K562 (cell line): Measurements from ENCODE around the gene GP1BA. TPM values are rescaled to one million over a fixed set of nuclear protein-coding genes. Genes with fewer than 3 reads are reported as not detected.
A peak's percentile ranks its signal among the peaks of the same experiment; 100 is the strongest.

Source experiments
- ATAC-seq: fragments of 200-7000 bp; cut with Tn5 transposase; 3 replicates; pipeline ENCODE4 v1.9.1; 2020; ENCODE audit warnings: moderate library complexity
- BruUV-seq: library from RNA; stranded (reverse); fragments of 400-500 nt; replicated peaks from 2 replicates; lab custom pipeline; 2021; lab: Mats Ljungman, UMichigan
- CTCF ChIA-PET: fragments of 300-600 bp; formaldehyde crosslinking; extraction: SDS; loops from one replicate; lab custom pipeline; 2021; ENCODE audit warnings: low intra/inter-chr PET ratio; lab: Yijun Ruan, JAX
- POLR2A ChIA-PET: fragments of 300-600, 350-650 bp; sonication (Branson Sonifier 250); formaldehyde crosslinking; extraction: SDS; loops from one replicate; lab custom pipeline; 2021; ENCODE audit warnings: antibody characterized with exemption, inconsistent platforms; lab: Yijun Ruan, JAX
- DNase-seq, 4 experiments: peaks; one replicate each; pipeline versions ENCODE4 v3.0.0 to v3.0.0-alpha.2; 2011 to 2018; ENCODE audit warnings: low spot score in 3 of 4, mixed read lengths in 3 of 4; ENCODE audit errors: extremely low read depth in 1 of 4
- FAIRE-seq: peaks from 2 replicates; lab custom pipeline; 2011; peaks lifted over from hg19 to GRCh38; lab: Jason Lieb, UNC
- H2AFZ ChIP-seq: 2 replicates; pipeline ENCODE4 v1.6.0; 2011; ENCODE audit warnings: low read depth, low read length, control low read depth, inconsistent platforms
- H3K27ac ChIP-seq: fragments of 200-600 bp; 3 replicates; pipeline ENCODE4 v1.8.0; 2011; ENCODE audit warnings: low read depth, mild to moderate bottlenecking, control low read depth, inconsistent platforms, low read length, moderate library complexity, mixed read lengths; ENCODE audit errors: extremely low read depth
- H3K27me3 ChIP-seq, 2 experiments: fragments of 300-600 bp in 1 of 2; 2 replicates in 1 of 2; 3 replicates in 1 of 2; pipeline versions ENCODE4 v1.6.0 to v1.8.0; 2011; ENCODE audit warnings: inconsistent platforms in 2 of 2, low read length in 2 of 2, mild to moderate bottlenecking in 1 of 2, mixed read lengths in 1 of 2, moderate library complexity in 1 of 2; ENCODE audit not compliant: control insufficient read depth in 2 of 2, insufficient read depth in 2 of 2
- H3K36me3 ChIP-seq: fragments of 300-600 bp; 3 replicates; pipeline ENCODE4 v1.8.0; 2011; ENCODE audit warnings: mild to moderate bottlenecking, low read length, inconsistent platforms; ENCODE audit not compliant: control insufficient read depth, insufficient read depth
- H3K4me1 ChIP-seq, 2 experiments: fragments of 200-600 bp in 1 of 2; replicated peaks in 1 of 2; 2 replicates in 1 of 2; 3 replicates in 1 of 2; pipeline versions ENCODE4 v1.5.1 to v1.8.0; 2011; ENCODE audit warnings: inconsistent platforms in 2 of 2, low read length in 2 of 2, mild to moderate bottlenecking in 1 of 2, mixed read lengths in 1 of 2, moderate library complexity in 1 of 2; ENCODE audit not compliant: control insufficient read depth in 2 of 2, insufficient read depth in 2 of 2
- H3K4me2 ChIP-seq: 2 replicates; pipeline ENCODE4 v1.6.1; 2011; ENCODE audit warnings: low read length, control low read depth, inconsistent platforms, mixed read lengths; ENCODE audit not compliant: insufficient read depth
- H3K4me3 ChIP-seq: fragments of 200-600 bp; sonication (generic), shearing (Covaris generic); 2 replicates; pipeline ENCODE4 v1.5.1; 2016; ENCODE audit warnings: control low read depth, inconsistent platforms
- H3K79me2 ChIP-seq: fragments of 200-600 bp; 3 replicates; pipeline ENCODE4 v1.8.0; 2011; ENCODE audit warnings: low read length, inconsistent platforms; ENCODE audit not compliant: control insufficient read depth, insufficient read depth
- H3K9ac ChIP-seq, 2 experiments: 2 replicates each; pipeline versions ENCODE4 v1.6.0 to v1.6.1; 2011; ENCODE audit warnings: low read depth in 2 of 2, low read length in 2 of 2, control low read depth in 1 of 2, inconsistent platforms in 1 of 2, mild to moderate bottlenecking in 1 of 2, mixed read lengths in 1 of 2; ENCODE audit not compliant: insufficient read depth in 1 of 2
- H3K9me1 ChIP-seq: one replicate; pipeline ENCODE4 v1.6.0; 2011; ENCODE audit warnings: inconsistent platforms, mild to moderate bottlenecking, low read length, moderate library complexity; ENCODE audit not compliant: control insufficient read depth, insufficient read depth
- H3K9me3 ChIP-seq: replicated peaks from 2 replicates; pipeline ENCODE4 v1.5.1; 2011; ENCODE audit warnings: low read depth, low read length, inconsistent platforms; ENCODE audit not compliant: control insufficient read depth, insufficient read depth
- H4K20me1 ChIP-seq: replicated peaks from 2 replicates; pipeline ENCODE4 v1.6.1; 2011; ENCODE audit warnings: low read length, inconsistent platforms, mixed read lengths; ENCODE audit not compliant: control insufficient read depth, insufficient read depth
- BHLHE40 ChIP-seq: IDR thresholded peaks from 2 replicates; pipeline ENCODE4 v1.6.1; 2011; ENCODE audit warnings: low read length, improper control_type of control experiment
- CTCF ChIP-seq, 3 experiments: IDR thresholded peaks in 2 of 3; conservative IDR thresholded peaks in 1 of 3; 2 replicates each; pipeline ENCODE4 v1.5.1; 2011 to 2012; ENCODE audit warnings: low read length in 3 of 3, mild to moderate bottlenecking in 3 of 3, control low read depth in 2 of 3, improper control_type of control experiment in 1 of 3, inconsistent platforms in 1 of 3, low read depth in 1 of 3, mixed read lengths in 1 of 3, moderate library complexity in 1 of 3; ENCODE audit not compliant: insufficient read depth in 2 of 3
- ETS1 ChIP-seq: conservative IDR thresholded peaks from 2 replicates; pipeline ENCODE4 v1.6.1; 2011; ENCODE audit warnings: low read depth, mild to moderate bottlenecking, low read length; ENCODE audit not compliant: control insufficient read depth
- FOSL1 ChIP-seq: fragments of 200-800 bp; sonication (Bioruptor generic); conservative IDR thresholded peaks from 2 replicates; pipeline ENCODE4 v1.6.1; 2016; ENCODE audit warnings: missing genetic modification characterization, missing compliant biosample characterization
- FOXP1 ChIP-seq: sonication (generic); formaldehyde crosslinking; IDR thresholded peaks from 2 replicates; pipeline ENCODE4 v1.8.0; 2022; ENCODE audit warnings: mild to moderate bottlenecking, missing genetic modification reagents
- GABPB2 ChIP-seq: fragments of 250-450 bp; sonication (Bioruptor Pico); conservative IDR thresholded peaks from 2 replicates; pipeline ENCODE4 v1.5.1; 2021; ENCODE audit warnings: mild to moderate bottlenecking
- MNT ChIP-seq, 2 experiments: fragments of 450-650 bp; conservative IDR thresholded peaks; 2 replicates each; pipeline ENCODE4 v1.6.1; 2017; ENCODE audit warnings: mild to moderate bottlenecking in 2 of 2, moderate library complexity in 2 of 2
- PKNOX1 ChIP-seq: fragments of 450-650 bp; IDR thresholded peaks from 2 replicates; pipeline ENCODE4 v1.6.1; 2016
- POLR2B ChIP-seq: fragments of 450-650 bp; IDR thresholded peaks from 2 replicates; pipeline ENCODE4 v1.6.1; 2018; ENCODE audit warnings: low read depth; ENCODE audit not compliant: partially characterized antibody
- POLR2G ChIP-seq: fragments of 200-400 bp; formaldehyde crosslinking; IDR thresholded peaks from 2 replicates; pipeline ENCODE4 v1.6.1; 2017; ENCODE audit warnings: low read depth, mild to moderate bottlenecking, antibody characterized with exemption, low read length, moderate library complexity
- PREB ChIP-seq: sonication (generic); formaldehyde crosslinking; IDR thresholded peaks from 2 replicates; pipeline ENCODE4 v1.8.1; 2023; ENCODE audit warnings: mild to moderate bottlenecking, missing genetic modification reagents
- SP1 ChIP-seq: sonication (generic); formaldehyde crosslinking; IDR thresholded peaks from 2 replicates; pipeline ENCODE4 v1.8.1; 2022; ENCODE audit warnings: mild to moderate bottlenecking, missing genetic modification reagents
- WGBS: fragments of 100-300 bp; shearing (Covaris generic); methylation state at CpG from one replicate; pipeline ENCODE4 v1.1.6; 2016; ENCODE audit warnings: low coverage, mixed read lengths; ENCODE audit not compliant: insufficient coverage; ENCODE audit errors: missing lambda C conversion rate; 5-methylcytosine and 5-hydroxymethylcytosine counted together
- in situ Hi-C: fragments of 300-500 bp; cut with MboI; formaldehyde crosslinking; loops from 4 replicates; pipeline ENCODE4 v1.15.0; 2018; ENCODE audit warnings: inconsistent platforms, mixed read lengths
- intact Hi-C: fragments of 100-400 bp; cut with micrococcal nuclease; formaldehyde crosslinking; loops from 2 replicates; pipeline ENCODE4 v1.14.2; 2022
- polyA plus RNA-seq, 8 experiments: library from polyadenylated mRNA; depleted of rRNA in 4 of 8; stranded (reverse) in 5 of 8; unstranded in 3 of 8; fragments of >200 nt; fragmentation: Nextera tagmentation in 2 of 8; fragmentation: Illumina TruSeq in 1 of 8; extraction: Ambion mirVana in 2 of 8; extraction: Trizol in 1 of 8; gene quantifications; 2 replicates each; pipeline versions ENCODE4 v1.2.1 to v1.2.3, GENCODE V29; 2011 to 2014; ENCODE audit warnings: inconsistent platforms in 1 of 8, missing spikeins in 1 of 8
- total RNA-seq, 7 experiments: library from RNA; depleted of rRNA in 6 of 7; stranded (reverse); fragments of >200 nt in 6 of 7; fragmentation: Illumina TruSeq in 2 of 7; extraction: Trizol in 2 of 7; gene quantifications; 2 replicates each; pipeline versions ENCODE4 v1.2.1 to v1.2.3, GENCODE V29; 2011 to 2021; ENCODE audit warnings: low replicate concordance in 1 of 7

GP1BA gene
- total and polyA plus RNA-seq, 9 of the 15 experiments (the other 6 are each of a cell fraction or from before 2014, with no cell fraction given), result 0.01 TPM; not detected in 8

DNA sequence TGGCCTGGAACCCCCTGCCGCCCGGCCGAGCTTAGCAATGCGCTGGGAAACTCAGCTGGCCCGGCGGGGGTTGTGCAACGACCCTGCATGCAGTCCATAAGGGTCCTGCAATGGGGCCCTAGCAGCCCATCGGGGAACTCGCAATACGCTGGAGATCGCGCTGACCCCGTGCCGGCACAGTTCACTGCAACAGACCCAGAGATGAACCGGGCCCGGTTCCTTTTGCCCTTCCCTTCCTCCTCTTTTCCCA lies 7.4 kb downstream of the GP1BA start (continued):
- TF ChIP-seq CTCF (IDR thresholded peaks at IDR 0.05 in 2 of 3, conservative IDR thresholded peaks at IDR 0.05 in 1 of 3; ENCODE audit: insufficient read depth in 2 of 3, low read depth in 1 of 3, low read length in 3 of 3) (no peak), FOXP1 (CRISPR knock-in tag) (0 out of 2 replicates have a peak, but pooled peaks have one; percentile 45), GABPB2 (CRISPR knock-in tag) (no peak), SP1 (CRISPR knock-in tag) (no peak)
- TF ChIP-seq, all 486 proteins: peak for 7

- in situ Hi-C loops (no loop called here), intact Hi-C loops (no loop called here)
- Histone ChIP-seq H3K4me2 (peak within 1 kb of the TSS; percentile 96), H3K27ac (peak within 1 kb of the TSS; percentile 90), H3K36me3 (peaks cover 63% of the 10 kb centered on the region), H3K27me3 (no peaks in the 10 kb centered on the region), H3K9me1 (no peaks in the 10 kb centered on the region), H4K20me1 (peaks cover 1% of the 10 kb centered on the region; the same call in 1 of the 2 replicates), H2AFZ (peak within 1 kb of the TSS; percentile 89), H3K4me1 (peaks cover 18 to 29% of the 10 kb centered on the region in 2 experiments; a peak in 4 of 5 replicates), H3K4me3 (peak within 1 kb of the TSS; percentile 96), H3K79me2 (peaks cover 63% of the 10 kb centered on the region), H3K9ac (peak within 1 kb of the TSS; percentile 95 to 98), H3K9me3 (no peaks in the 10 kb centered on the region)
- DNase-seq, result peak; percentile 88 to 95 (median 92)
- no TSS peak for BruUV-seq
- CTCF ChIA-PET, result no interaction called here
- POLR2A ChIA-PET, result interaction anchor here (0.7 to 1.6 kb wide), 12 partner anchors 10 to 162 kb away, joined by 3 to 20 read pairs (median 3); partner anchors contain the start of genes ENO3, PFN1 and SPAG7
- ATAC-seq, result peak; percentile 90
- WGBS, result 1% methylated on average over 33 of the region's 72 CpGs
- FAIRE-seq, result peak; percentile 93
- TF ChIP-seq PKNOX1 (peak; percentile 72), FOSL1 (tag) (peak; percentile 21; the same call in 1 of the 2 replicates), PREB (no peak), POLR2B (peak; percentile 18), ETS1 (0 out of 2 replicates have a peak, but pooled peaks have one; percentile 25), BHLHE40 (peak; percentile 92), POLR2G (peak; percentile 97), MNT (conservative IDR thresholded peaks at IDR 0.05) (peak in 1 of 2 experiments; percentile 47; a peak in 3 of 4 replicates)
Measured at GRCh38 chr17:4939796-4940554, 7.9 kb downstream of the GP1BA start, which contains the start of the genes RNF167 and SLC25A11. Gene RNF167, plus strand, starts transcription at chr17:4940268. Its CDS starts 642 bp downstream, at chr17:4940910. Gene SLC25A11, minus strand, starts transcription at chr17:4940046. Its CDS starts 136 bp downstream, at chr17:4939910.
